Stimulated activated CD4-positive, alpha-beta T cell treated with anti-CD3 and anti-CD28 coated beads, Interleukin-4, amount 100 ng/mL, for 24 hours (primary cell): Measurements from ENCODE around the gene NCCRP1.

Experiments used
- DNase-seq: peaks from one replicate; pipeline ENCODE4 v3.0.0-alpha.2; 2020

The NCCRP1 gene

GRCh38 chr19:39166571-39167391, 30.0 kb upstream of the NCCRP1 start:
- DNase-seq = no peak

DNA sequence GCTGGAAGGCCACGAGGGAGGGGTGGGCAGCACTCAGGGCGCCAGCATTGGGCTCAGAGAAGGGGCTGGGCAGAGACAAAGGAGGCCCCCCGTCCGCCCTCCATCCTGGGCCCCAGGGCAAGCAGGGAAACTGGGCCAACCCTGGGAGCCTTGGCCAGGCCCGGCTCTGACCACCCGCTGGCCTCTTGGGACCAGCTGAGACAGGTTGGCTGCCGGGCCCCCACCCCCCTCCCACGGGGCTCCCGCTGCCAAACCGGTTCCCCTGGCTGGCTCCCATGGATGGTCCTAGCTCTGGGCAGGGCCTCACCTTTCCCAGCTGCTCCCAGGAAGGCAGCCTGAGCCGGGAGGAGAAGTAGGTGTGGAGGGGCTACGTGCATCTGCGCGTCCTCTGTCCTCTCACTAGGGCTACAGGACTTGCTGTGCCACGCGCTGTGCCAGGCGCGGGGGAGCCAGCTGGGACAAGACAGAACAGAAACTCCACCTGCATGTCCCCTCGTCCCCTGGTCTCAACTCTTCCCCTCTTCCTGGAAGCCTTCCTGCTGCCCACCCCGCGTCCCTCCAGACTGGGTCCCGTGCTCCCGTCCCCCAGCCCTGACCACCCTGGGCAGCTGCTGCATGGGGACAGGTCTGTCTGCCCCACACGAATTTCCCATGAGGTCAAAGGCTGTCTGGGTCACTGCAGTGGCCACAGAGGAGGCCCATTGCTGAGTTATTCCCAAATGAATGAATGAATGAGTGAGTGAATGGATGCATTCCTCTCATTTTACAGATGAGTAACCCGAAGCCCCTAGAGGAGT, 29.1 kb upstream of the NCCRP1 start:
- no peak for DNase-seq

DNA sequence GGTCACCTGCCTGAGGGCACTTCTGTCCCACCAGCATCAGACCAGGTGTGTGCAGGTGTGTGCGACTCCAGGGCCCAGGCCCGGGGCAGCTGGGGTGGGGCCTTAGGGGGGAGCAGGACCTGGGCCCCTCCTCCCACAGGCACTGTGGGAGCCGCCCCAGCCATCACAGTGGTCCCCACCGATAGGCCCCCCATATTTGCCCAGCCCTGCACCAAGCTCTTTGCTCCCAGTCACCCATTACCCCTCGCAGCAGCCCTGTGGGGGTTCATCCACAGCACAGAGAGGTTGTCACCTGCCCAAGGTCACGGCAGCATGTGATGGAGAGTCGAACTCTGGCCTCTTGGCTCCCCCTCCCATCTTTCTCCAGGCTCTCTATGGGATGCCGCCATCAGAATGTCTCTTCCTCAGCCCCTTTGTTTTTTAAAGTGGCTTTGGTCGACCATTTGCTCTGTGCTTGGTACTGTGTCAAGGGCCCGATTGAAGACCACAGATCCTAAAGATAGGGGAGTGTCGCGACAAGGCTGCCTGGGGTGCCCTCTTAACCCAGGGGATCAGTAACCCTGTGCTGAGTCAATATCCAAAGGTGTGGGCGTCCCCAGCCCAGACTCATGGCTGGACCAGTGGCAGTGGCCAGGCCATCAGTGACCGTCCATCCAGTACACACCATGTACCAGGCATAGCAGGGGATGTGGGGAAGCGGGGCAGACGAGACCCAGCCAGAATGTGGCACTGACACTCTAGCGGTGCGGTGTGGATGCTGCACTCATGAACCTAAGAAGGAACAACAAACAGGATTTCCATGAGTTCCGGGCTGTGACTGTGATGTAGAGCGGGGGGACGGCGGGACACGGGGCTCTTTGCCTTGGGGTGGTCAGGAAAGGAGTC, 28.3 kb upstream of the NCCRP1 start:
- no peak for DNase-seq

- DNase-seq = no peak
Observed at GRCh38 chr19:39169143-39169810, 27.5 kb upstream of the NCCRP1 start.

- DNase-seq = no peak
Observed at GRCh38 chr19:39170386-39171231, 26.2 kb upstream of the NCCRP1 start.

DNA sequence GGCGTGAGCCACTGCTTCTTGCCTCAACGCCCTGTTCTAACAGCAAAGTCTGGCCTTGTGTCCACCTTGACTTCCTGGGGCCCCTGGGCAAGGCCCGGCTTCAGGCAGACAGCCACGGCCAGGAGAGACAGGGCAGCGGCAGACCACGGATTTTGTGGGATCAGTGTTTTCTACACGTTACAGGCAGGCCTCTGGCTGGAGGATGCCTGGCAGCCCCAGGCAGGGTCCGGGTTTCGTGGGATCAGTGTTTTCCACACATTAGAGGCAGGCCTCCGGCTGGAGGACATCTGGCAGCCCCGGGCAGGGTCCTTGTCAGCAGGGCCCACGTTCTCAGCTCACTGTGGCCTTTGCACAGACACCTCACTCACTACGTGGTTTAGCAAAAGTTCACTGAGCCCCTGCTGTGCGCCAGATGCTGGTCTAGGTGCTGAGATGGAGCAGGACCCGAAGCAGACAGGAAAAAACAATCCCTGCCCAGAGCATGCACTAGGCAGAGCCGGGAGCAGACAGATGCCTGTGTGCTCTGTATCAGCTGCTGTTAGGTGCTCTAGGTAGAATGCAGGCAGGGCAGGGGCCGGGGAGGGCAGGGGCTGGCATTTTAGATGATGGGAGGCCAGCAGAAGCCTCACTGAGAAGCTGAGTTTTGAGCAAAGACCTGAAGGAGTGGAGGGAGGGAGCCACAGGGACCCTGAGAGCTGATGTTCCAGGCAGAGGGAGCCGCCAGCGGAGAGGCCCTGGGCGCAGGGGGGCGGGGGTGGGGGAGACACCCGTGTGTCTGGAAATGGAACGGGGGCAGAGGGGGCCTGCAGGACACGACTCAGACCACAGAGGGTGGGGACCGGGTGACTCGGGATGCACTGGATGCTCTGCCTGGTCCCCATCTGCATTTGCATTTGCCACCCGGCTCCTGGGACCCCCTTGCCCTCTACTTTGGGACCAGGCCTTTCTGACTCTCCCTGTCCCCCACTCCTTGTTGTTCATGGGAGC, 25.0 kb upstream of the NCCRP1 start:
- no peak for DNase-seq

DNA sequence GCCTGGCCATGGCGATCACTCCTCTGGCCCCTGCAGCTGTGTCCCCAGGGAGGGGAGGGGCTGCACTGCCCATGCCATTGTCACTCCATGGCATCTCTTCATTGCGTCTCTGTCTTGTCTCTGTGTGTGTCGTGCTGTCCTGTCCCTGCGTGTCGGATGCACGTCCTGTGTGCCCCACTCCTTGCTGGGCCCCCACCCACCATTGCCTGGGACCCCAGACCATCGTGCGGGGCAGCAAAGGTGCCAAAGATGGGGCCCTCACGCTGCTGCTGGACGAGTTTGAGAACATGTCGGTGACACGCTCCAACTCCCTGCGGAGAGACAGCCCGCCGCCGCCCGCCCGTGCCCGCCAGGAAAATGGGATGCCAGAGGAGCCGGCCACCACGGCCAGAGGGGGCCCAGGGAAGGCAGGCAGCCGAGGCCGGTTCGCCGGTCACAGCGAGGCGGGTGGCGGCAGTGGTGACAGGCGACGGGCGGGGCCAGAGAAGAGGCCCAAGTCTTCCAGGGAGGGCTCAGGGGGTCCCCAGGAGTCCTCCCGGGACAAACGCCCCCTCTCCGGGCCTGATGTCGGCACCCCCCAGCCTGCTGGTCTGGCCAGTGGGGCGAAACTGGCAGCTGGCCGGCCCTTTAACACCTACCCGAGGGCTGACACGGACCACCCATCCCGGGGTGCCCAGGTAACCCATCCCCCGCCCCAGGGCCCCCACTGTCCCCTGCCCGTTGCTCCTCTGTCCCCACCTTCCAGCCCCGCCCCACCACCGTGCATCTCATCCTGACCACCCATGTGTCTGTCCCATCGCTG, 23.9 kb upstream of the NCCRP1 start:
- DNase-seq = no peak

- DNase-seq = no peak
Observed at GRCh38 chr19:39173502-39173991, 23.2 kb upstream of the NCCRP1 start.

DNA sequence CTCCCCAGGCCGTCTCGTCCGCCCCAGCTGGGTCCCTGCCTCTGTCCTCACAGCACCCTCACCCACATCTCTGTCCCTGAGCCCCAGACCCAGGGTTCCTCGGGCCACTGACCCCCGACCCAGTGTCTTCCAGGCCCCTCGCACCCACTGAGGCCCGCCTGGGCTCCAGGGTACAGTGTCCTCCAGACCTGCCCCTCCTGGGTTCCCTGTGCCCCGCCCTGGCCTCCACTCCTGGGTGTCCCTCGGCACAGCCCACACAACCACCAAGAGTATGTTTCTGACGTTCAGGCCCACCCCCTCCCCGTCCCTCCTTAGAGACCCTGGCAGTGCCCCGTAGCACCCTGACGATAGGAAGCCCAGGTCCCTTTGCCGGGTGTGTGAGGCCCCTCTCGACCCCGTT, 22.6 kb upstream of the NCCRP1 start:
- no peak for DNase-seq

DNA sequence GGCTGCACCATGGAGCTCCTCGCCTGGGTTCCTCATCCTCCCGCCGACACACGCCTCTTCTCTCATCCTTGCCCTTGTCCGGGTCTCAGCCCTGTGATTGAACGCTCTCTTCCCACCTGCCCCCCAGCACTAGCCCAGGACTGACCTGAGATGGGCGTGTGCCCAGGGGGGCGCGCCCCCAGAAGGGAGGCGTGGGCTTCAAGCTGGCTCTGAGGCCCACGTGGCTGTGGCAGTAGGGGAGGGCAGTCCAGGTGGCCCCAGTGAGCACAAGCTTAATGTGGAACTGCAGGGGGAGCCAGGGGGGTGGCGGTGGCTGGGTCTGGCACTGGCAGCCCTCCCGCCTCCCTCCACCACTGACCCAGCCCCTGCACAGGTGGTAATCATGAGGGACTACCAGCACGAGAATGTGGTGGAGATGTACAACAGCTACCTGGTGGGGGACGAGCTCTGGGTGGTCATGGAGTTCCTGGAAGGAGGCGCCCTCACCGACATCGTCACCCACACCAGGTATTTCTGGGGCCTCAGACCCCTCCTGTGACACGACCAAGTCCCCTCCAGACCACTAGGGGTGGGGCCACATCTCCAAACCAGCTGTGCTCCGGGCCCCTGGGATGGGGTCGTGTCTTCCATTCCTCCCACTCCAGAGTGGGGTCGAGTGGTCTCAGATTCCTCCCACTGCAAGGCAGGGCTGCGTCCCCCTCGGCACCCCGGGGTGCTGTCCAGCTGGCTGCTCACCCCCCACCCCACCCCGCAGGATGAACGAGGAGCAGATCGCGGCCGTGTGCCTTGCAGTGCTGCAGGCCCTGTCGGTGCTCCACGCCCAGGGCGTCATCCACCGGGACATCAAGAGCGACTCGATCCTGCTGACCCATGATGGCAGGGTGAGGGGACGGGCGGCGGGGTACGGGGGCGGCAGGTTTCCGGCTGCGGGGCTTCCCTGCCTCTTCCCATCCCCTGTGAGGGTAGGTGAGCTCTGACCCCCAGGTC, 21.9 kb upstream of the NCCRP1 start:
- DNase-seq = no peak

- no peak for DNase-seq
Observed at GRCh38 chr19:39175564-39175963, 21.2 kb upstream of the NCCRP1 start.

GRCh38 chr19:39177110-39177699, 19.6 kb upstream of the NCCRP1 start:
- DNase-seq = no peak

DNA sequence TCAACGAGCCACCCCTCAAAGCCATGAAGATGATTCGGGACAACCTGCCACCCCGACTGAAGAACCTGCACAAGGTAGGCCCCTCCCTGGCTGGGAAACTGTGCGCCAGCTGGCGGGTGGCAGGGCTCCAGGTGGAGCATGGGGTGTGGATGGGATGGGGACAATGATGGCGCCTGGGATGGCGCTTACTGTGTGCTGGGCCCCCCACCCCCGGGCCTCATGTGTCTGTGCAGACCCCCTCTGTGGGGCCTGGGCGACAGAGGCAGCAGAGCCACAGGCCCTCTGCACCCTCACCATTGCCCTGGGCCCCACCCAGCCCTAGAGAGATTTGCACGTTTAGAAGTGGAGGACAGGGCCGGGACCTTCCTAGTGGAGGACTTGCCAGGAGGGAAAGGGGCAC, 19.0 kb upstream of the NCCRP1 start:
- DNase-seq = no peak

GRCh38 chr19:39178296-39179006, 18.3 kb upstream of the NCCRP1 start:
- DNase-seq = no peak

DNA sequence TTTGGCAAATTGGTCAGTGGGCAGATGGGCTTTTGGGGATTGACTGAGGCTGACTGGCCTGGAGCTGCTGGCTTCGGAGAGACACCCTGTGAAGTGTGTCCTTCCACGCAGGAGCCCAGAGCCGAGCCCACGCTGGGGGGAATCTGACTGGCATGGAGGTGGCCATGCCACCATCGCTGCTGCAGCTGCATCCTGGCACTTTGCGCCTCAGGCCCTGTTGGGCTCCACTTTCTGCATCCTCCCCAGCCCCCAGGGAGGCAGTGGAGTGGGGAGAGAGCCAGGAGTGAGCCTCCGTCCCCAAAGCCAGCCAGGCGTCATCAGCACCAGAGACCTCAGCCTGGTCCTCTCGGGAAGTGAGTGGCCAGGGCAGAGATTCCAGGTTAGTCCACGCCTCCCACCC, 17.0 kb upstream of the NCCRP1 start:
- DNase-seq = no peak

DNA sequence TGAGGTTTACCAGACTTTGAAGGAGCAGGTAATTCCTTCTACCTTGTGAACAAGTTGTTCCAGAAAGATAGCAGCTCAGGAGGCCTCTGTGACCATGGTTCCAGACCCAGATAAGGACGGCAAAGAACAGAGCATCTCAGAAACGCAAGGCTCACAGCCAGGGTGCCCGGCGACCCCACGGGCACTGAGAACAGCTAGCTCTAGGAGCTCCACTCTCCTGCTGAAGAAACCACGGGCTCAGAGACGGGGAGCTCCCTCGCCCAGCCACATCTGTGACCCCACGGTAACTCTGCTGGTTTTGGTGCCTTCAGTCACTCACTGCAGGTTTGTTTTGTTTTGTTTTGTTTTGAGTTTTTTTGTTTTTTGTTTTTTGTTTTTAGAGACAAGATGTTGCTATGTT, 16.0 kb upstream of the NCCRP1 start:
- no peak for DNase-seq
